Natural killer cell treated with Interleukin-12 subunit alpha and Interleukin-12 subunit beta and Interleukin-15 and Interleukin-18, amount 100 ng/mL, for 72 hours (primary cell): ENCODE results near the gene CHRNA9. TPM values are rescaled to one million over a fixed set of nuclear protein-coding genes. Genes with fewer than 3 reads are reported as not detected.

ENCODE experiments used
- ATAC-seq, 2 donors: fragments of 150-1000 bp; cut with Tn5 transposase in 1 of 2; sonication (Bioruptor Pico), chemical (Tn5 transposase) in 1 of 2; 2 replicates each; pipeline ENCODE4 v1.10.0; 2021
- DNase-seq: peaks from one replicate; pipeline ENCODE4 v3.0.0; 2022; ENCODE audit warnings: low spot score
- H3K27ac Mint-ChIP-seq, 2 donors: 1 replicate in 1 of 2; 2 replicates in 1 of 2; pipeline ENCODE4 v1.8.0; 2022; ENCODE audit warnings: mixed read lengths in 2 of 2, mild to moderate bottlenecking in 1 of 2, moderate library complexity in 1 of 2
- H3K27me3 Mint-ChIP-seq, 2 donors: 1 replicate in 1 of 2; 2 replicates in 1 of 2; pipeline ENCODE4 v1.8.0; 2022; ENCODE audit warnings: mixed read lengths in 2 of 2
- H3K36me3 Mint-ChIP-seq: one replicate; pipeline ENCODE4 v1.8.0; 2022; ENCODE audit warnings: mixed read lengths
- H3K4me1 Mint-ChIP-seq, 2 donors: 1 replicate in 1 of 2; 2 replicates in 1 of 2; pipeline ENCODE4 v1.8.0; 2022; ENCODE audit warnings: low read depth in 2 of 2, mixed read lengths in 2 of 2, mild to moderate bottlenecking in 1 of 2
- H3K4me3 Mint-ChIP-seq: one replicate; pipeline ENCODE4 v1.8.0; 2022; ENCODE audit warnings: mixed read lengths
- H3K9me3 Mint-ChIP-seq: 2 replicates; pipeline ENCODE4 v1.8.0; 2022; ENCODE audit warnings: mixed read lengths
- total RNA-seq, 2 donors: library from RNA; stranded (reverse); gene quantifications; one replicate each; pipeline ENCODE4 v1.2.3, GENCODE V29; 2022

CHRNA9 gene
- total RNA-seq, 2 donors from 2014 or later: not detected

DNA sequence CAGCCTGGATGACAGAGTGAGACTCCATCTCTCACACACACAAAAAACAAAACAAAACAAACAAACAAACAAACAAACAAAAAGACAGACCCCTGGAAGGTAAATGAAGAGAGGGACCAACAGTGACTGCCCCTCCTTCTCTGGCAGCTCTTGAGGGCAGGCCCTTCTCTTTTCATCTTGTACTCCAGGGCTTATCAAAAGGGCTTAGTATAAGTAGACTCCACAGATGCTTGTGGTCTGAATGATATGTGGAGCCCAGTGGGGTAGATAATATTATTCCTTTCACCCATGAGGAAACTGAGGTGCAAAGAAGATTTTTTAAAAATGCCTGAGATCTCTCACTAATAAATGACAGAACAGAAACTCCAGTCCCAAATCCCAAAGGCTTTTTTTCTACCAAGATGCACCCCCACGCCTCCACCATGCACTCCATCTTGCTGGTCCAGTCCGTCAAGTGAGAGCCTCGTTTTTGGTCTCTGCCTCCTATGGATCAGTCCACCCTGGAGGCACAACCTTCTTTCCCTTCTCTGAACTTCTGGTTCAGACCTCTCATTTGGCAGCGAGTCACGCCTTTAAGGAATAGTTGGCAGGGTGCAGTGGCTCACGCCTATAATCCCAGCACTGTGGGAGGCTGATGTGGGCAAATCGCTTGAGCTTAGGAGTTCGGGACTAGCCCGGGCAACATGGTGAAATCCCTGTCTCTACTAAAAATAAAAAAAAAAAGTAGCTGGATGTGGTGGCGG lies 17.0 kb upstream of the CHRNA9 start:
- H3K9me3 Mint-ChIP-seq: no peaks in the 10 kb centered on the region
- H3K4me3 Mint-ChIP-seq: peak overlapping the region; percentile 38
- no peak for DNase-seq
- H3K4me1 Mint-ChIP-seq: peaks cover 44 to 47% of the 10 kb centered on the region in 2 donors
- H3K36me3 Mint-ChIP-seq: no peaks in the 10 kb centered on the region
- no peak for ATAC-seq
- H3K27me3 Mint-ChIP-seq: no peaks in the 10 kb centered on the region
- H3K27ac Mint-ChIP-seq: peak overlapping the region; percentile 98 to 100

- Mint-ChIP-seq H3K9me3 (no peaks in the 10 kb centered on the region), H3K4me1 (peaks cover 24 to 29% of the 10 kb centered on the region in 2 donors), H3K36me3 (no peaks in the 10 kb centered on the region), H3K27ac (peak overlapping the region in 1 of 2 donors; percentile 1), H3K27me3 (no peaks in the 10 kb centered on the region), H3K4me3 (no peak overlapping the region)
- no peak for ATAC-seq
- no peak for DNase-seq
These were observed 13.4 kb upstream of the CHRNA9 start for GRCh38 chr4:40321574-40322275.

- H3K27ac Mint-ChIP-seq: no peak overlapping the region
- no peaks in the 10 kb centered on the region for H3K9me3 Mint-ChIP-seq
- peaks cover 13 to 21% of the 10 kb centered on the region in 2 donors for H3K4me1 Mint-ChIP-seq
- no peak overlapping the region for H3K4me3 Mint-ChIP-seq
- DNase-seq: no peak
- H3K36me3 Mint-ChIP-seq: no peaks in the 10 kb centered on the region
- ATAC-seq: no peak
- no peaks in the 10 kb centered on the region for H3K27me3 Mint-ChIP-seq
These were observed 12.3 kb upstream of the CHRNA9 start for GRCh38 chr4:40322811-40323210.

GRCh38 chr4:40323866-40324265 lies 11.3 kb upstream of the CHRNA9 start:
- H3K27ac Mint-ChIP-seq: no peak overlapping the region
- peak in 1 of 2 donors; percentile 22 for ATAC-seq

GRCh38 chr4:40325406-40326019 lies 9.6 kb upstream of the CHRNA9 start:
- H3K27ac Mint-ChIP-seq: peak overlapping the region in 1 of 2 donors; percentile 30

More at GRCh38 chr4:40323866-40324265, 11.3 kb upstream of the CHRNA9 start:
- Mint-ChIP-seq H3K36me3 (no peaks in the 10 kb centered on the region), H3K4me1 (peaks cover 10 to 19% of the 10 kb centered on the region in 2 donors), H3K9me3 (no peaks in the 10 kb centered on the region), H3K4me3 (no peak overlapping the region), H3K27me3 (peaks cover 0 to 6% of the 10 kb centered on the region in 2 donors)
- DNase-seq: no peak

GRCh38 chr4:40327340-40327739 lies 7.8 kb upstream of the CHRNA9 start:
- Mint-ChIP-seq H3K4me1 (peaks cover 0 to 5% of the 10 kb centered on the region in 2 donors), H3K36me3 (no peaks in the 10 kb centered on the region), H3K4me3 (no peak overlapping the region), H3K27me3 (peaks cover 4 to 14% of the 10 kb centered on the region in 2 donors), H3K27ac (no peak overlapping the region), H3K9me3 (no peaks in the 10 kb centered on the region)
- ATAC-seq: no peak
- DNase-seq: no peak

More at GRCh38 chr4:40325406-40326019, 9.6 kb upstream of the CHRNA9 start:
- H3K9me3 Mint-ChIP-seq: no peaks in the 10 kb centered on the region
- no peak overlapping the region for H3K4me3 Mint-ChIP-seq
- H3K4me1 Mint-ChIP-seq: peaks cover 10 to 15% of the 10 kb centered on the region in 2 donors
- peak; percentile 89 for ATAC-seq
- peaks cover 0 to 7% of the 10 kb centered on the region in 2 donors for H3K27me3 Mint-ChIP-seq
- no peaks in the 10 kb centered on the region for H3K36me3 Mint-ChIP-seq
- peak; percentile 79 for DNase-seq

DNA sequence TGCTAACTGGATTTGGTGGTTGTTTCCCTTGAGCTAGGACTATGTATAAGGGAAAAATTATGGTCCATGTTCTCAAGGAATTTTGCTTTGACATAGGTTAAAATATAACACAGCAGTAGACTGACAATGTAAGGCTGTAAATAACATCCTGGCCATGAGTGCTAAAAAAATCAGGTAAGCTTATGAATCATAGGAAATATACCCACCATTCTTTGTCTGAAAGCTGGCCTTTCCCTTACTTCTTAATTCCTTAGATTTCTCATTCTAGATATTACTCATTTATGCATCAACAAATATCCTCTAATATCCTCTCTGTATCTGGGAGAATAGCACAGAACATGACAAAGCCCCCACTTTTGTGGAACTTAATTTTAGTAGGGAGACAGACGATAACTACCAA lies 6.8 kb upstream of the CHRNA9 start:
- no peak for DNase-seq
- ATAC-seq: no peak
- Mint-ChIP-seq H3K36me3 (no peaks in the 10 kb centered on the region), H3K4me1 (peaks cover 0 to 5% of the 10 kb centered on the region in 2 donors), H3K9me3 (no peaks in the 10 kb centered on the region), H3K27ac (peak overlapping the region in 1 of 2 donors; percentile 10), H3K4me3 (no peak overlapping the region), H3K27me3 (peaks cover 4 to 14% of the 10 kb centered on the region in 2 donors)

DNA sequence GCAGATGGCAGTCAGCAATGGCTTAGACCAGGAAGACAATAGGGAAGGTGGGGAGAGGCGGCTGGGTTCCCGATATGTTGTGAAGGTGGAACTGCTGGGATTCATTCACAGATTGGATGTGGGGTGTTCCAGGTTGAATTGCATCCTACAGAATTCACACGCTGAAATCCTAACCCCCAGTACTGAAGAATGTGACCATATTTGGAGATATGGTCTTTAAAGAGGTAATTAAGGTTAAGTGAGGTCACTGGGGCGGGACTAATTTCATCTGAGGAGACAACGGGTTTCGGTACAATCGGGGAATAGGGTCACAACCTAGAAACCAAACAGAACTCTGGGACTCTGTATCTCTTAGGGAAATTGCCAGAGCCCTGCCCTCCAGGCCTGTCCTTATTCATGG lies 5.3 kb upstream of the CHRNA9 start:
- Mint-ChIP-seq H3K4me3 (no peak overlapping the region), H3K9me3 (no peaks in the 10 kb centered on the region), H3K36me3 (no peaks in the 10 kb centered on the region), H3K4me1 (peaks cover 0 to 2% of the 10 kb centered on the region in 2 donors), H3K27me3 (peaks cover 9 to 14% of the 10 kb centered on the region in 2 donors), H3K27ac (no peak overlapping the region)
- no peak for ATAC-seq
- DNase-seq: no peak

GRCh38 chr4:40330536-40330935 lies 4.6 kb upstream of the CHRNA9 start:
- ATAC-seq (no peak), DNase-seq (no peak)
- Mint-ChIP-seq H3K27ac (no peak overlapping the region), H3K4me1 (no peaks in the 10 kb centered on the region), H3K36me3 (no peaks in the 10 kb centered on the region), H3K4me3 (no peak overlapping the region), H3K9me3 (no peaks in the 10 kb centered on the region), H3K27me3 (peaks cover 9 to 14% of the 10 kb centered on the region in 2 donors)

DNA sequence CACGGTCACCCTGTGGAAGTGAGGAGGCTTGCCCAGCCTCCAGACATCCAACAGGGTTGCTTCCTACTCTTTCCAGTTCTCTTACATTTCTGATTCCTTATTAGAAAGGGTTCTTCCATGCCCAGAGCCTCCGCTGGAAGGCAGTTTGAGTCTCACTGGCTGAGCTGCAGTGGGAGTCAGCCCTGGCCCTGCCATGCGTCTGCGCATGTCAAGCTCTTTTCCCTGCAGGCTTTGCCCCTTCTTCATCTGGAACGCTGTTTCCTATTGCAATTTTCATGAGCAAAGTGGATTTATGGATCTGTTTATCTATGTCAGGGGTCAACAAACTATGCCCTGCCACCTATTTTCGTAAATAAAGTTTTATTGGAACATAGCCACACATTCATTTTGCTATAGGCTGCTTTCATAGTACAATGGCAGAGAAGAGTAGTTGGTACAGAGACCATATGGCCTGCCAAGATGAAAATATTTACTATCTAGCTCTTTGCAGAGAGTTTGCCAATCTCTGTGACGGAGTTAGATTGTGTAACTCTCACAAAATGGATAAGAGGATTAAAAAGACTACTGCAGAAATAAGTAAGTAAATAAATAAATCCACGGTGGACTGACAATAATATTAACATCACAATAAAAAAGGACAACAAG lies 3.9 kb upstream of the CHRNA9 start:
- DNase-seq (no peak), ATAC-seq (no peak)
- no peaks in the 10 kb centered on the region for H3K36me3 Mint-ChIP-seq
- no peak overlapping the region for H3K4me3 Mint-ChIP-seq
- peaks cover 9 to 14% of the 10 kb centered on the region in 2 donors for H3K27me3 Mint-ChIP-seq
- H3K27ac Mint-ChIP-seq: no peak overlapping the region
- H3K9me3 Mint-ChIP-seq: no peaks in the 10 kb centered on the region
- H3K4me1 Mint-ChIP-seq: no peaks in the 10 kb centered on the region

GRCh38 chr4:40331961-40332360 lies 3.2 kb upstream of the CHRNA9 start:
- no peaks in the 10 kb centered on the region for H3K9me3 Mint-ChIP-seq
- H3K4me1 Mint-ChIP-seq: no peaks in the 10 kb centered on the region
- no peak overlapping the region for H3K27ac Mint-ChIP-seq
- no peak for DNase-seq
- H3K27me3 Mint-ChIP-seq: peaks cover 9 to 14% of the 10 kb centered on the region in 2 donors
- no peak overlapping the region for H3K4me3 Mint-ChIP-seq
- no peak for ATAC-seq
- H3K36me3 Mint-ChIP-seq: no peaks in the 10 kb centered on the region

DNA sequence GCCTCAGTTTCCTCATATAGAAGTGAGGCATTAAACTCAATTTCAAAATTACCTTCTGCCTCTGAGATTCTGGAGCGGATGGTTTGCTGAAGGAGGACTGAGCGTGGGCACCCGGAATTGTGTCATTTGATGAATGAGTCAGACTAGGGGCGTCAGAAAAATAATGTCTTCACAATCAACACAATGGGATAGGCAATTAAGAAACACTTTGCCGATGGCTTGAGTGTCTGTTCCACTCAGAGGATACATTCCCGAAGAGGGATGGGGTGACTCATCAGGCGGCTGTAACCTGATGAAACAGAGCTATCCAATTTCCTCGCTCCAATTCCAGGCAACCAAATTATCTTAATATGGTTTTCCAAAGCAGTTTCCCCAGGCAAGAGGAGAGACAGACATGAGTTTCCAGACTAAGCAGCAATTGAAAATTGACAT lies 1.2 kb upstream of the CHRNA9 start:
- DNase-seq (no peak), ATAC-seq (no peak)
- peaks cover 8 to 9% of the 10 kb centered on the region in 2 donors for H3K27me3 Mint-ChIP-seq
- no peak overlapping the region for H3K27ac Mint-ChIP-seq
- no peaks in the 10 kb centered on the region for H3K4me1 Mint-ChIP-seq
- H3K9me3 Mint-ChIP-seq: no peaks in the 10 kb centered on the region
- H3K36me3 Mint-ChIP-seq: no peaks in the 10 kb centered on the region
- no peak overlapping the region for H3K4me3 Mint-ChIP-seq

DNA sequence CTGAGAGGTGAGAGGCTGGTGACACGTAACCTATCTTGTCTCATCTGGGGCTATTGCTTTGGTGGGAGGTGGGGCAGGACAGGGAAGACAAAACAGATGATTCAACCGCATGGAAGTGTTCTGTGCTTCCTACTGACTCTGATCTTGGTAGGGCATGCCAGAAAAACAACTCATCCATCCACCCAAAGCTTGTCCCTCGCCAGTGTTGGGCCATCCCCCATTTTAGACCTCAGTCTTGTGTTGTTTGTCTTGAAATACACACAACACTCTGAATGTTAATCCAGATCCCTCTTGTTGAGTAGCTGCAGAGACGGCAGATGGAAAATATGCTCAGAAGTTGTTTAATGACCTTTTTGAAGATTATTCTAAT lies 377 bp downstream of the CHRNA9 start:
- Mint-ChIP-seq H3K36me3 (no peaks in the 10 kb centered on the region), H3K27me3 (peaks cover 11 to 13% of the 10 kb centered on the region in 2 donors), H3K27ac (no peak overlapping the region), H3K9me3 (no peaks in the 10 kb centered on the region), H3K4me1 (peaks cover 4 to 6% of the 10 kb centered on the region in 2 donors), H3K4me3 (no peak overlapping the region)
- ATAC-seq: no peak
- no peak for DNase-seq
